GM12878 (cell line): ENCODE results near the gene KLHL24.

Experiments
- CREM ChIP-seq: IDR thresholded peaks from 2 replicates; pipeline ENCODE4 v1.6.1; 2014; ENCODE audit warnings: antibody characterized with exemption, low read depth
- CTCF ChIP-seq, 3 experiments: IDR thresholded peaks in 2 of 3; conservative IDR thresholded peaks in 1 of 3; 2 replicates each; pipeline ENCODE4 v1.5.1; 2011; ENCODE audit warnings: low read depth in 3 of 3, low read length in 3 of 3, mild to moderate bottlenecking in 3 of 3, control low read depth in 2 of 3, moderate library complexity in 2 of 3, inconsistent platforms in 1 of 3, mixed read lengths in 1 of 3; ENCODE audit not compliant: control insufficient read depth in 2 of 3, insufficient read depth in 1 of 3; ENCODE audit errors: extremely low read depth in 1 of 3
- JUND ChIP-seq: IDR thresholded peaks from 2 replicates; pipeline ENCODE4 v1.6.1; 2012; ENCODE audit warnings: low read depth, mild to moderate bottlenecking, low read length, improper control_type of control experiment, moderate library complexity
- MEF2B ChIP-seq: fragments of 450-650 bp; IDR thresholded peaks from 2 replicates; pipeline ENCODE4 v1.6.1; 2018; ENCODE audit warnings: mild to moderate bottlenecking, moderate library complexity; ENCODE audit not compliant: partially characterized antibody, poor library complexity, severe bottlenecking
- MYC ChIP-seq: IDR thresholded peaks from 2 replicates; pipeline ENCODE4 v1.6.1; 2011; ENCODE audit warnings: mild to moderate bottlenecking, low read length, moderate library complexity, inconsistent platforms; ENCODE audit not compliant: insufficient read depth, insufficient replicate concordance, insufficient read length, severe bottlenecking
- TF ChIP-seq, protein P1 (sequence below): IDR thresholded peaks from 2 replicates; pipeline ENCODE4 v1.6.1; 2012; ENCODE audit warnings: low read depth, low read length, improper control_type of control experiment

- TF ChIP-seq MYC (no peak), MEF2B (no peak), CREM (no peak), CTCF (IDR thresholded peaks at IDR 0.05 in 2 of 3, conservative IDR thresholded peaks at IDR 0.05 in 1 of 3; ENCODE audit: control insufficient read depth in 2 of 3, extremely low read depth in 1 of 3, insufficient read depth in 1 of 3, low read depth in 3 of 3, low read length in 3 of 3) (no peak), JUND (no peak)
- TF ChIP-seq, protein P1, sequence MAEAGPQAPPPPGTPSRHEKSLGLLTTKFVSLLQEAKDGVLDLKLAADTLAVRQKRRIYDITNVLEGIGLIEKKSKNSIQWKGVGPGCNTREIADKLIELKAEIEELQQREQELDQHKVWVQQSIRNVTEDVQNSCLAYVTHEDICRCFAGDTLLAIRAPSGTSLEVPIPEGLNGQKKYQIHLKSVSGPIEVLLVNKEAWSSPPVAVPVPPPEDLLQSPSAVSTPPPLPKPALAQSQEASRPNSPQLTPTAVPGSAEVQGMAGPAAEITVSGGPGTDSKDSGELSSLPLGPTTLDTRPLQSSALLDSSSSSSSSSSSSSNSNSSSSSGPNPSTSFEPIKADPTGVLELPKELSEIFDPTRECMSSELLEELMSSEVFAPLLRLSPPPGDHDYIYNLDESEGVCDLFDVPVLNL: no peak
Measured at GRCh38 chr3:183687705-183688104, 52.3 kb downstream of the KLHL24 start.
